GM10847 (cell line): ENCODE data around the gene RAD50.

Experiments used
- POLR2A ChIP-seq: IDR thresholded peaks from 2 replicates; pipeline ENCODE4 v1.6.1; 2011; ENCODE audit not compliant: insufficient read length; ENCODE audit errors: extremely low read depth

Gene RAD50

GRCh38 chr5:132651838-132652469 lies 95.2 kb downstream of the RAD50 start:
- TF ChIP-seq POLR2A = no peak

- no peak for TF ChIP-seq POLR2A
Measured at GRCh38 chr5:132653716-132654115, 96.9 kb downstream of the RAD50 start.

- no peak for TF ChIP-seq POLR2A
Measured at GRCh38 chr5:132655821-132656773, 99.3 kb downstream of the RAD50 start.

DNA sequence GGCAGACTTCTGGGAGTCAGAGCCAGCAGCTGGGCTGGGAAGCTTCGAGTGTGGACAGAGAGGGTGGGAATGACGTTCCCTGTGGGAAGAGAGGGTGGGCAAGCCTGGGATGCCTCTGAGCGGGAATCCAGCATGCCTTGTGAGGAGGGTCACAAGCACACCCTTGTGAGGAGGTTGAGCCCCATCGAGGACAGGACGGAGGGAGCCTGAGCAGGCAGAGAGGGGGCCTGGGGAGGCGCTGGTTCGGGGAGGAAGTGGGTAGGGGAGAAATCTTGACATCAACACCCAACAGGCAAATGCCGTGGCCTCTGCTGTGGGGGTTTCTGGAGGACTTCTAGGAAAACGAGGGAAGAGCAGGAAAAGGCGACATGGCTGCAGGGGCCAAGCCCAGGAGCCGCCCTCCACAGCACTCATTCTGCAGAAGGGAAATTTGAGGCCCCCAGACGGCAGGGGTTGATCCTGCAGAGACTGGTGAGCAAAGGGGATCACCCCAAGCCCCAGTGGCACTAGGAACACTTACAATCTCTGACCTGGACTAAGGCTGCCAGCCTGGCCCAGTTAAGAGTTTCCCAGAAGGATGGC lies 100.1 kb downstream of the RAD50 start:
- no peak for TF ChIP-seq POLR2A

DNA sequence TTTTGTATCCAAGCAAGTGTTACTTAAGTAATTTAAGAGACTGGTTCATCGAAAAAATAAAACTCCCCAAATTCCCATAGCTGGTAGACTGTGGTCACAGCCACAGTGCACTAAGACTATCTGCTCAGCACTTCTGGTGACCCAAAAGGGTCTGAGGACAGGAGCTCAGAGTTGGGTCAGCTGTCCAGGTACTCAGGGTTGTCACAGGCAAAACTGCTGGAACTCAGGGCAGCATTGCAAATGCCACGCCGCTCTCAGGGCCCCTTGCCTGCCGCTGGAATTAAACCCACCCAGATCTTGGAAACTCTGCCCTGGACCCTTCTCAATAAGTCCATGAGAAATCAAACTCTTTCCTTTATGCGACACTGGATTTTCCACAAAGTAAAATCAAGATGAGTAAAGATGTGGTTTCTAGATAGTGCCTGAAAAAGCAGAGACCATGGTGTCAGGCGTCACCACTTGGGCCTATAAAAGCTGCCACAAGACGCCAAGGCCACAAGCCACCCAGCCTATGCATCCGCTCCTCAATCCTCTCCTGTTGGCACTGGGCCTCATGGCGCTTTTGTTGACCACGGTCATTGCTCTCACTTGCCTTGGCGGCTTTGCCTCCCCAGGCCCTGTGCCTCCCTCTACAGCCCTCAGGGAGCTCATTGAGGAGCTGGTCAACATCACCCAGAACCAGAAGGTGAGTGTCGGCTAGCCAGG lies 101.1 kb downstream of the RAD50 start, which contains the start of gene IL13:
Gene IL13 (plus strand): TSS at position 498 of the 705 bp plus-strand sequence. CDS start 14 bp downstream, at position 512.
- no peak for TF ChIP-seq POLR2A

DNA sequence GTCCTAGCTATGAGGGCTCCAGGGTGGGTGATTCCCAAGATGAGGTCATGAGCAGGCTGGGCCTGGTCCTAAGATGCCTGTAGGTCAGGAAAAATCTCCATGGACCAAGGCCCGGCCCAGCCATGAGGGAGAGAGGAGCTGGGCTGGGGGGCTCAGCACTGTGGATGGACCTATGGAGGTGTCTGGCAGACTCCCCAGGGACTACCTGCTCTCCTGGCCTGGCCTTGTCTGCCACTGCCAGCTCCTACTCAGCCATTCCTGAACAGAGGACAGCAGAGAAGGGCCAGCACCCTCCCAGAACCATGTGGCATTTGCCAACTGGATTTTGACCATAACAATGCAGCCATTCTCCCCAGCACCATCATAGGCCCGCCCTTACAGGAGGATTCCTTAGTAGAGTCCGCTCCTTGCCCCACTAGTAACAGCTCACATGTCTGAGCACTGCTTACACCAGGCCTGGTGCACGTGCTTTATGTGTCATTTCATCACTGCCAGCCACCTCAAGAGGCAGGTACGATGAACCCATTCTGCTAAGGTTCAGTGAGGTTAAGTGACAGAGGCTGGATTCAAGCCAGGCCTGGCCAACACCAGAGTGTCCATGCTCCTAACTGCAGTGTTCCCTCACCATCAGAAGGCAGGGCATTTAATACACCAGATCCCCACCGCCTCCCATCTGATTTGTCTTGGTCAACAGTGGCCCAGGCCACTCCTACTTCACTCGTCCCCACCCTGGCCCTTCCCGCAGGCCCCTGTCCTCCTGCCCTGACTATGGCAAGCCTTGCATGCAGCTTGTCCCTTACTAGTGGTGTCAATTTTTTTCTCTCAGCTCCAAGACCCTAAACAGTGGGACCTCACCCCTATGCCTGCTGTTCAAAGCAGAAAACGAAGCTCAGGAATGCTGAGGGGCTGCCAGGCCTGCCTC lies 101.9 kb downstream of the RAD50 start:
- no peak for TF ChIP-seq POLR2A

DNA sequence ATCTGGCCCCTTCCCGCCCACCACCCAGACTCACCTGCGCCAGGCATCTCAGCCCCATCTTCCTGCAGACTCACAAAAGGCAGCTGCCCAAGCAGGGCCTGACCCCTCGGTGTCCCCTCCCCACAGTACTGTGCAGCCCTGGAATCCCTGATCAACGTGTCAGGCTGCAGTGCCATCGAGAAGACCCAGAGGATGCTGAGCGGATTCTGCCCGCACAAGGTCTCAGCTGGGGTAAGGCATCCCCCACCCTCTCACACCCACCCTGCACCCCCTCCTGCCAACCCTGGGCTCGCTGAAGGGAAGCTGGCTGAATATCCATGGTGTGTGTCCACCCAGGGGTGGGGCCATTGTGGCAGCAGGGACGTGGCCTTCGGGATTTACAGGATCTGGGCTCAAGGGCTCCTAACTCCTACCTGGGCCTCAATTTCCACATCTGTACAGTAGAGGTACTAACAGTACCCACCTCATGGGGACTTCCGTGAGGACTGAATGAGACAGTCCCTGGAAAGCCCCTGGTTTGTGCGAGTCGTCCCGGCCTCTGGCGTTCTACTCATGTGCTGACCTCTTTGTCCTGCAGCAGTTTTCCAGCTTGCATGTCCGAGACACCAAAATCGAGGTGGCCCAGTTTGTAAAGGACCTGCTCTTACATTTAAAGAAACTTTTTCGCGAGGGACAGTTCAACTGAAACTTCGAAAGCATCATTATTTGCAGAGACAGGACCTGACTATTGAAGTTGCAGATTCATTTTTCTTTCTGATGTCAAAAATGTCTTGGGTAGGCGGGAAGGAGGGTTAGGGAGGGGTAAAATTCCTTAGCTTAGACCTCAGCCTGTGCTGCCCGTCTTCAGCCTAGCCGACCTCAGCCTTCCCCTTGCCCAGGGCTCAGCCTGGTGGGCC lies 103.1 kb downstream of the RAD50 start:
- no peak for TF ChIP-seq POLR2A

GRCh38 chr5:132661231-132662003 lies 104.6 kb downstream of the RAD50 start:
- TF ChIP-seq POLR2A = no peak

- no peak for TF ChIP-seq POLR2A
Measured at GRCh38 chr5:132662004-132662401, 105.2 kb downstream of the RAD50 start.

DNA sequence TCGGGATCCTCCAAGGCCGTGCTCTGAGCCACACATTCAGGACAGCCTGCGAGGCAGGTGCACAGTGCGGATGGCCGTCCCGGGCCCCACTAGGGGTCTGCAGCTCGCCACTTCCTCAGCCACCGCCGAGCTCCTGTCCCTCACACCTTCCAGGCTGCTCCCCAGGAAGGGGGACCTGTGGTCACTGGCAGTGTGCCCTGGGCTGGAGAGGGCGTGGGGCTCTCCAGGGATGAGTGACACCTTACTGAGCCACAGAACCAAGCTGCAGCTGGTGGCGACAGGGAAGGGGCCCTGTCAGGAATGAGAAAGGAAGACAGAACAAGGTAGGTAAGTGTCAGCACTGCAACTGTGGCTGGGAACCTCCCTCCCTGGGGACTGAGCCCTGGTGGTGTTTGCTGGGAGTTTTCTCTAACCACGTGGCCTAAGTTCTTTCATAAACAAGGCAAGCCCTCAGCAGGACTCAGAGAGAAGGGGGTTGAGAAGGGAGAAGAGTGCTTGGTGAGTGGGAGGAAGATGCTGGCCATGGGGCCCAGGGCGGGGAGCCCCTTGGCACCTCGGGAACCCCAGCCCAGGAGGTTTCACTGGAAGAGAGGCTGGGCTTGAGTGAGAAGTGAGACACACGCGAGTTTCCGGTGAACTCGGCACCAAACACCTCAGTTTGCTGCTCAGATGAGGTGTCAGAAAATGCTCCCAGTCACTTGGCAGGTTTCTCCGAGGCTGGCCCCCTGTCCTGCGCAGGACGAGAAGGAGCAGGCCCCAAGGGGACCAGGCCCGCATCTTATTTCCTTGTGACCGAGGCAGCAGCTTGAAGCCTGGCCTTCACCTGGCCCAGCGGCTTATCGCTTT lies 106.4 kb downstream of the RAD50 start:
- TF ChIP-seq POLR2A = peak; percentile 8
